A172 (cell line): ENCODE measurements around the gene NCAPD3. TPM values are rescaled to one million over a fixed set of nuclear protein-coding genes. Genes with fewer than 3 reads are reported as not detected.

ENCODE experiments used
- DNase-seq: peaks from one replicate; pipeline ENCODE4 v3.0.0-alpha.2; 2015; ENCODE audit warnings: low spot score
- total RNA-seq: library from RNA; depleted of rRNA; stranded (reverse); fragments of >200 nt; shearing (Covaris generic); gene quantifications from 2 replicates; pipeline ENCODE4 v1.2.3, GENCODE V29; 2014

Gene NCAPD3
- total RNA-seq, 1 experiment from 2014 or later: 20.1 TPM

GRCh38 chr11:134252346-134253187, 28.8 kb upstream of the NCAPD3 start:
- DNase-seq: no peak

GRCh38 chr11:134250675-134251074, 26.9 kb upstream of the NCAPD3 start:
- no peak for DNase-seq

DNA sequence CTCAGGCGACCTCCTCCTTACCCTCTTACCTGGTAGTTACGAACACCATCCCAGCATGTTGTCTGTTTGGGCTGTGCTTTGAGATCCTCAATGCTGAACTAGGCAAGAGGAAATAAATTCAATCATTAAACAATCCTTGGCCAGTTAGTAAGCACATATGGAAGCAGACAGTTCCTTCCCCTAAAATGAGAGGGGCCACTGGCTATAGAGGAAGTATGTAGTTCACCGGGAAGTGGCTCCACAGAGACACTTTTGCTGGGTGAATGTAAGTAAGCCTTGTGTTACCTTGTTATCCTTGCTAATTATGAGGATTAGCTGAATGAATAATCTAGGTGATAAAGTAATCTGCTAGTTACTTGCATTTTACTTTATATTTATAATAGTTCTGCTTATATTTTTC, 26.5 kb upstream of the NCAPD3 start:
- no peak for DNase-seq

GRCh38 chr11:134248910-134249480, 25.2 kb upstream of the NCAPD3 start:
- DNase-seq: no peak

GRCh38 chr11:134246678-134247077, 22.9 kb upstream of the NCAPD3 start:
- DNase-seq: no peak

GRCh38 chr11:134246100-134246499, 22.3 kb upstream of the NCAPD3 start:
- DNase-seq: no peak

- DNase-seq: no peak
Measured at GRCh38 chr11:134245434-134245833, 21.7 kb upstream of the NCAPD3 start.

- DNase-seq: no peak
Measured at GRCh38 chr11:134244593-134244992, 20.8 kb upstream of the NCAPD3 start.

DNA sequence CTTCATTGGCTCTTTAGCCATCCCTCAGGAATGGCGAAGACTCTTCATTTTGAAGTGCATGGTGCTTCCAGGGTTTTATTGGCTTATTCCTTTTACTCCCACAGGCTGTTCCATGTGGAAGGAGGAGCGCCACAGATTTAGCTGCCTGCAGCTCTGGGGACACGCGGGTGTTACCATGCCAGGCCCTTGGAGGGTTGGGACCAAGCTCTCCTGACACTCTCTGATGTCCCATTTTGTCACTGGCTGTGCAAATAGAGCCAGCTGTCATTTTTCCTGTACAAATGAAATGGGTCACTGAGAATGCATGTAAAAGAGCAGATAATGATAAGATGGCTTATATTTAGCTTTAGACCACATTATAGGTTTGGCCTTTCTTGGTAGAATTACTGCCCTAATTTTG, 20.1 kb upstream of the NCAPD3 start:
- DNase-seq: no peak

- no peak for DNase-seq
Measured at GRCh38 chr11:134242376-134242775, 18.6 kb upstream of the NCAPD3 start.

- no peak for DNase-seq
Measured at GRCh38 chr11:134240592-134240991, 16.8 kb upstream of the NCAPD3 start.

GRCh38 chr11:134238956-134239355, 15.2 kb upstream of the NCAPD3 start:
- DNase-seq: no peak

DNA sequence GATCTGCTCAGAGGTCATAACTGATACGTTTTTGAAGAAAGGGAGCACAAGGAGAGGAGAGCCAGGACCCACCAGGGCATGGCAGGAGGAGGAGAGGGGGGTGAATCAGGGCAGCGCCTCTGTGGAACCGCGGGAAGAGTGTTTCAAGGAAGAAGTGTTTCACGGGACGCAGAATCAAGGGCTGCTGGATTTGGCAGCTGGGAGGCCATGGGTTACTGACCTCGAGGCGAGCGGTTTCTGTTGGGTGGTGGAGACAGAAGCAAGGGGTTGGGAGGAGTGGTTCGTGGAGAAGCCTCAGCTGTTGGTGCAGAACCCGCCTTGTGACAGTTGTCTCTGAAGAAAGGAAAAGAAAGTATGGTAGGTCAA, 13.8 kb upstream of the NCAPD3 start:
- no peak for DNase-seq

DNA sequence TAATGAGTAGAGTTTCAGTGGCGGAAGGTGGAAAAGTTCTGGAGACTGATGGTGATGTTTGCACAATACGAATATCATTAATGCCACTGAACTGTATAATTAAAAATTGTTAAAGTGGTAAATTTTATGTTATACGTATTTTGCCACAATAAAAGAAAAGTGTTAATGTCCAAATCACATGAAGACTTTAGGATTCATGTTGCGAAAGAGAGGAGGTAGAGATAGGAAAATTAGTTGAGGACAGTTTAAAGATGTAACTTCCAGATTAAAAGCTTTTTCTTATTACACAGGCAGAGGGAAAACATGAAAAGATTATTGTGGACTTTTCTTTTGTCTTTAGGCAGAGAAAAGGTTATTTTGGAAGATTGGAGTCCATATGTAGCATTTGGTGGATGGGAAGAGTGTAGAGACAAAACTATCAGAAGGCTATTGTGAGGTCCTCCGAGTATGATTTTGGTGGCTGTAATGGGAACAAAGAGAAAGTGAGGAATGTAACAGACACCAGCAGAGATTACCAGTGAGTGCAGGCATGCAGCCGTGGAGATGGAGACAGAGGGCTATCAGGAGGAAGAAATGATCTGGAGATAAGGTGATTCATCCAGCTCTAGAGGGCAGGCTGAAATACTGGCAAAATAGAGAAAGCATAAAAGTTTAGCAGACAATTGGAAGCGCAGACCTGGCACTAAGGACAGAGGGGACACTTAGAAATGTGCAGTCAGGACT, 13.2 kb upstream of the NCAPD3 start:
- DNase-seq: no peak

DNA sequence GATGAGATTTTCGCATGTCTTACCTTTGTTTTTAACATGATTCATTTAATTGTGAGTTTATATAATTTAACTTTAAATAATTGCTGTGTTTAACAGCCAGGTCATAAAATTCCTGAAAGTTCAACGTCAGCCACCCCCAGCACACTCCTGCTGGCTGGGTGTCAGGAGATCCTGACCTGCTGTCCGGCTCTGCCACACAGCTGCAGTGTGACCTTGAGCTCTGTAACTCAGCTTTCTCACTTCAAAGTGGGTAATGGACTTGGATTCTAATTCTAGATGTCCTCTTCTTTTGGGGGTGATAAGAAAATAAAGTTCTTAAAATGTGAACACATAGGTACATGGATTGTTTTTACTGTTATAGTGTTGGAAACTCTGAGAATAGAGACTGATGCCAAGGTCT, 11.6 kb upstream of the NCAPD3 start:
- DNase-seq: no peak

- DNase-seq: no peak
Measured at GRCh38 chr11:134233729-134234179, 10.0 kb upstream of the NCAPD3 start.

- DNase-seq: no peak
Measured at GRCh38 chr11:134231958-134232659, 8.3 kb upstream of the NCAPD3 start.

GRCh38 chr11:134230339-134230738, 6.6 kb upstream of the NCAPD3 start:
- no peak for DNase-seq

GRCh38 chr11:134229126-134229790, 5.5 kb upstream of the NCAPD3 start:
- DNase-seq: no peak

DNA sequence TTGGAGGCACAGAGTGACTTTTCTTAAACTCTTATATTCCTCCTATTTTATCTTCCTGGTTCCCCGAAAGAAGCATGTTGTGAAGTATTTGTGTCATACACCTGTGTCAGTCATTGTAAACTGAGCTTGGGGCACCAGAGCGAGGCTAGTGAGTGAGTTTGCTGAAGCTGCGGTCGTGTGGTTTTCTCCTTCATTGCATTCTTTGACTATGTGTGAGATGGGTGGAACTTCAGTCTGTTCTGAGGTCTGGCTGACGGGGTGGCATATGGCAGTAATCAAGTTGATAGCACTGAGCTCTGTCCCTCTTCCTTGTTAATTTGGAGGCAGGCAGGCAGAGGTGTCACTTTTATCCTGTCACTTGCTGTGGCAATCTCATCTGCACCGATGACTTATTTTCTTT, 4.9 kb upstream of the NCAPD3 start:
- no peak for DNase-seq

DNA sequence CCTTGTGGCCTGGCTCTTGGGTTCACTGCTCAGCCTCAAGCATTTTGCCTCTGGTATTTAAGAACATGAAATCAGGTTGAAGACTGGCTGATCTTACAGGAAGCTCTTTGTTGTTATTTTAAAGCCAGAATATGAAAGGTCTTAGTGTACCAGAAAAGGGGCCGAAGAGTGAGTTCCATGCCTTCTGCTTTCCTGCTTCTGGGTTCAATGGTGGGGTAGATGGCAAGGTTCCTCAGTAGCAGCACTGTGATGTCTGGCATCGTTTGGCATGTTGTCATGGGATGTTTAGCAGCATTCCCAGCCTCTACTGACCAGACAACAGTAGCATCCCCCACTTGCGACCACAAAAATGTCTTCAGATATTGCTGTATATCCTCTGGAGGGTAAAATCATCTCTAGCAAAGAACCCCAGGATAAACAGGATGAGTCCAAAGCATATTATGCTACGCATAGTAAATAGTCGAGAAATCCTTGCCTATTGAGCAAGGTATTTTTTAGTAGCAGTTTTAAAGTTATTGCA, 3.1 kb upstream of the NCAPD3 start:
- DNase-seq: no peak
